Muscle of arm (tissue), 12 donors: ENCODE data around the gene ENPP5. TPM values are rescaled to one million over a fixed set of nuclear protein-coding genes. Genes with fewer than 3 reads are reported as not detected.
"Not testable (repeated sequence)": the region's sequence is repeated elsewhere in the genome, so short reads cannot be mapped to it uniquely, and the experiment has no call there.

Experiments
- DNase-seq: peaks from one replicate; pipeline ENCODE4 v3.0.0-alpha.2; 2013
- polyA plus RNA-seq, 12 donors: library from polyadenylated mRNA; unstranded; fragments of 120-200 nt; gene quantifications; one replicate each; pipeline ENCODE4 v1.2.1, GENCODE V29; 2013; ENCODE audit not compliant: insufficient read length in 12 of 12

The ENPP5 gene
- polyA plus RNA-seq, 12 donors, result 3.5 to 5.7 (median 4.7) TPM; not detected in 1

- no peak for DNase-seq
These were observed 4.7 kb upstream of the ENPP5 start for GRCh38 chr6:46175446-46175845.

- DNase-seq, result no peak
These were observed 4.1 kb upstream of the ENPP5 start for GRCh38 chr6:46174904-46175303.

DNA sequence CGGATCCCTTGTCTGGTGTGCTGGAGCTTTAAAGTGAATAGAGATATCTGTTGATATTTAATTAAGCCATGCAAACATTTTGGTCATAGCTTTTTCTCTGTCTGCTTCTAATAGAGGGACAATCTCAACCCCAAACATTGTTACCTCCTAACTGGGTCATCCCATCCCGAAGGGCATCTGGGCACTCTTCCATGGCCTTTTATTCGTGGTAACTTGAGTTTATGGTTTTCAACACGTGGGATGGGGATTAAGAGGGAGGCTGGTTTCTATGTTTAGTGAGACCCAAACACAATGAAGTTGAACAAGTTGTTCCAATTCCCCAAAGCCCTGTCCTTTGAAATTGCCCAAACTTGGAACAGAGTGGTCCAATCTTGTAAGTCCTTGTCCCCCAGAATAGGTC lies 1.4 kb upstream of the ENPP5 start:
- no peak for DNase-seq

DNA sequence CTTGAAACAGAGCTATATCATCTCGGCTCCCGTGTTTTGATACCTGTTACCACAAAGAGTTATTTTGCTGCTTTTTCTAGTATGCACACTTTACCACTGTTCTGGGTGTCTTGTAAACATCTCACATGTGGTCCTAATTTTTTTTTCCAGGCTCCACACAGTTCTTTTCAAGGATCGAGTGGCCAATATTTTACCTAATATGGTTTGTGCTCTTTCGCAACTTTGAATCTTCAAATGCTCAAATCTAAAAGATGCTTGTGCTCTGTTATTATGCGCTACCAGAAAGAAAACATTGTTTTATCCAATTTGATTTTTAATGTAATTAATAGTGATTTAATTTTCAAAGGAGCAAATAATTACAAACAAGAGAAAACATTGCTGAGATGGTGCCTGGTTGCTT lies 10.7 kb downstream of the ENPP5 start:
- no peak for DNase-seq

- DNase-seq, result no peak
These were observed 11.6 kb downstream of the ENPP5 start for GRCh38 chr6:46159229-46159628.

- DNase-seq, result no peak
These were observed 14.1 kb downstream of the ENPP5 start for GRCh38 chr6:46156701-46157100.

- not testable (repeated sequence) for DNase-seq
These were observed 21.7 kb downstream of the ENPP5 start for GRCh38 chr6:46149066-46149465.

- no peak for DNase-seq
These were observed 26.5 kb downstream of the ENPP5 start for GRCh38 chr6:46144270-46144669.

GRCh38 chr6:46138281-46138680 lies 32.5 kb downstream of the ENPP5 start:
- DNase-seq, result no peak

GRCh38 chr6:46137387-46137786 lies 33.4 kb downstream of the ENPP5 start:
- no peak for DNase-seq

DNA sequence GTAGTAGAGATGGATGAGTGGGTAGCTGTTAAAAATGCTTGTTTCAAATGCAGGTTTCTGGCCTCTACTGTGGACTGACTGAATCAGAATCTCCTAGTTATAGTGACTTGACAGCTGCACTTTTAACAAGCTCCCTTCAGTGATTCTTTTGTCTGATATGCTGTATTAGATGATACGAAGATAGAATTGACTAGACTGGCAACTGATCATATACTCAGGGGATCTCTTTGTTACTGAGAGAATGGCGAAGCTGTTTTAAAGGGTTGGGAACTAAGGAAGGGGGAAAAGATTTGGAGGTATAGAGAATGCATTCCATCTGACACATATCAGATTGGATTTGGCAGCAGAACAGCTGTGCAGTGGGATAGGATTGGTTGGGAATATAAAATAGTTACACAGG lies 33.9 kb downstream of the ENPP5 start:
- DNase-seq, result no peak

- DNase-seq, result no peak
These were observed 35.6 kb downstream of the ENPP5 start for GRCh38 chr6:46135176-46135575.

DNA sequence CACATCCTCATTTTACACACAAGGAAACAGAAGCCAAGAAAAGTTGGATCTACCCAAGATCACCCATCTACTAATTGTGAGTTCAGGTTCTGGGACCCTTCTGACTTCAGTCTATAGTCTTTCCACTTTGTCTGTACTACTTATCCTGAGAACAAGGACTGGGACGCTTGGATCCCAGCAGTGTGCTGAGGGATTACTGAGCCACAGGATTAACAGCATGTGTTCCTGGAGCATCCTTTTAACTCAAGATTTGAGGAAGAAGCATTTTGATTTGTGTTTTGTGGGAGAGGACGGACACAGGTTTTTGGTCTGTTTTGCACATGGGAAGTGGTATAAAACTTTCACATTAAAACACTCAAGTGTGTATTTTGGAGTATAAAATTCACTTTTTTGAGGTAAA lies 36.6 kb downstream of the ENPP5 start:
- DNase-seq, result no peak

GRCh38 chr6:46131291-46131690 lies 39.5 kb downstream of the ENPP5 start:
- DNase-seq, result not testable (repeated sequence)

GRCh38 chr6:46130666-46131065 lies 40.1 kb downstream of the ENPP5 start:
- DNase-seq, result no peak

- peak; percentile 83 for DNase-seq
These were observed 40.9 kb downstream of the ENPP5 start, which contains the start of gene ENPP4 for GRCh38 chr6:46129629-46130511. TSS of gene ENPP4 (plus strand) at chr6:46129989. CDS start at chr6:46139584, 9,595 bp downstream.

GRCh38 chr6:46129291-46129628 lies 41.5 kb downstream of the ENPP5 start:
- no peak for DNase-seq

- DNase-seq, result no peak
These were observed 42.3 kb downstream of the ENPP5 start for GRCh38 chr6:46128476-46128875.

DNA sequence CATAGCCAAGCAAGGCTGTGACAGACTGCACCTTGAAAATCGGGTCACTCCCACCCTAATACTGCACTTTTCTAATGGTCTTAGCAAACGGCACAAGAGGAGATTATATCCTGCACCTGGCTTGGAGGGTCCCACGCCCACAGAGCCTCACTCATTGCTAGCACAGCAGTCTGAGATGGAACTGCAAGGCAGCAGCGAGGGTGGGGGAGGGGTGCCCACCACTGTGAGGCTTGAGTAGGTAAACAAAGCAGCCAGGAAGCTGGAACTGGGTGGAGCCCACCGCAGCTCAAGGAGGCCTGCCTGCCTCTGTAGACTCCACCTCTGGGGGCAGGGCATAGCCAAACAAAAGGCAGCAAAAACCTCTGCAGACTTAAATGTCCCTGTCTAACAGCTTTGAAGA lies 51.1 kb downstream of the ENPP5 start:
- DNase-seq, result not testable (repeated sequence)

GRCh38 chr6:46118836-46119235 lies 51.9 kb downstream of the ENPP5 start:
- no peak for DNase-seq

DNA sequence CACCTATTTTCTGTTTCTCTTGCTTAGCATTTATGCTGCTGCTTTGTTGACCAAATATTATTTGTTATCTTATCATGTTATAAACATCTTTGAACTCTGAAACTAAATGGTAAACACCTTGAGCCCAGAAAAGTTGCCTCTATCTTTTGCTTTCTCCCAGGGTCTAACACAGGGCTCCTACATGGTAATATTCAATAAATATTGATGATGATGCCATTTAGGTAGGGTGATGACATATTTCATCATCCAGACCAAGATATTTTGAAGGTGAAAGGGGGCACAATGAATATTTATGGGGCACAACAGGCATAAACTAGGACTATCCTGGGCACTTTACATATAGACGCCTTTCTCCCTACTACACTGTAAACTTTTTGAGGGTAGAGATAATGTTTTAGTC lies 52.6 kb downstream of the ENPP5 start:
- DNase-seq, result no peak

DNA sequence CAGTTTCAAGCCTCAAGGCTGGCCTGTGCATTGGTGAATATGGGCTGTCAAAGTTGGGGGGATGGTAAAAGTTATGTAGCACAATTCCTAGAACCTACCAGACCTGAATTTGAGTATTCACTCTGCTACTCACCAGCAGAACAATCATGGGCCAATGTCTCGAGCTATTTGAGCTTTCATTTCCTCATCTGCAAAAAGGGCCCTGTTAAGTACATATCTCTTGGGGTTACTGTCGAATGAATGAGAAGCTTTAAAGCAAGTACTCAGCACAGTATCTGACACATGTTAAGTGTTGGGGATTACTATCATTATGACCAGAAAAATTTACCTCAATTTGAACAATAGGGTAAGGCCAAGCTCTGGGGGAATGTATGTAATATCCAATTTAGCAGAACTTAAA lies 54.5 kb downstream of the ENPP5 start:
- no peak for DNase-seq

GRCh38 chr6:46115634-46116033 lies 55.1 kb downstream of the ENPP5 start:
- DNase-seq, result no peak

- DNase-seq, result no peak
These were observed 57.4 kb downstream of the ENPP5 start for GRCh38 chr6:46113370-46113769.
